NCI-H748 (cell line): Measurements from ENCODE around the gene ALDH3A2.
"Not testable (repeated sequence)": the region's sequence is repeated elsewhere in the genome, so short reads cannot be mapped to it uniquely, and the experiment has no call there.

ENCODE experiments used
- DNase-seq: peaks from one replicate; lab custom pipeline; 2025; ENCODE audit not compliant: unreplicated experiment; lab: John Stamatoyannopoulos, UW

ALDH3A2 gene

GRCh38 chr17:19677736-19678379 lies 29.3 kb downstream of the ALDH3A2 start:
- DNase-seq: no peak

- no peak for DNase-seq
Observed at GRCh38 chr17:19678581-19679453, 30.3 kb downstream of the ALDH3A2 start.

- no peak for DNase-seq
Observed at GRCh38 chr17:19683117-19683516, 34.6 kb downstream of the ALDH3A2 start.

GRCh38 chr17:19684909-19685580 lies 36.5 kb downstream of the ALDH3A2 start:
- DNase-seq: not testable (repeated sequence)

- no peak for DNase-seq
Observed at GRCh38 chr17:19686400-19687090, 38.0 kb downstream of the ALDH3A2 start.

- DNase-seq: no peak
Observed at GRCh38 chr17:19702217-19702641, 53.7 kb downstream of the ALDH3A2 start.

GRCh38 chr17:19703106-19703827 lies 54.7 kb downstream of the ALDH3A2 start:
- no peak for DNase-seq

- no peak for DNase-seq
Observed at GRCh38 chr17:19703828-19704613, 55.5 kb downstream of the ALDH3A2 start.

GRCh38 chr17:19705201-19705600 lies 56.6 kb downstream of the ALDH3A2 start:
- no peak for DNase-seq

GRCh38 chr17:19705771-19706770 lies 57.5 kb downstream of the ALDH3A2 start:
- DNase-seq: no peak

- DNase-seq: peak; percentile 31
Observed at GRCh38 chr17:19706791-19707727, 58.5 kb downstream of the ALDH3A2 start.

GRCh38 chr17:19707728-19708221 lies 59.2 kb downstream of the ALDH3A2 start:
- no peak for DNase-seq

- DNase-seq: no peak
Observed at GRCh38 chr17:19708431-19709175, 60.1 kb downstream of the ALDH3A2 start.

GRCh38 chr17:19709841-19710240 lies 61.3 kb downstream of the ALDH3A2 start:
- no peak for DNase-seq

- no peak for DNase-seq
Observed at GRCh38 chr17:19712436-19713004, 64.0 kb downstream of the ALDH3A2 start.

- no peak for DNase-seq
Observed at GRCh38 chr17:19713462-19713861, 64.9 kb downstream of the ALDH3A2 start.
